GM19455 (cell line): ENCODE measurements around the gene PROZ.
"Not testable (repeated sequence)": the region's sequence is repeated elsewhere in the genome, so short reads cannot be mapped to it uniquely, and the experiment has no call there.

Experiments
- ATAC-seq: cut with Tn5 transposase; IDR thresholded peaks from one replicate; pipeline ENCODE4 v1.9.1; 2021; ENCODE audit not compliant: unreplicated experiment

PROZ gene

DNA sequence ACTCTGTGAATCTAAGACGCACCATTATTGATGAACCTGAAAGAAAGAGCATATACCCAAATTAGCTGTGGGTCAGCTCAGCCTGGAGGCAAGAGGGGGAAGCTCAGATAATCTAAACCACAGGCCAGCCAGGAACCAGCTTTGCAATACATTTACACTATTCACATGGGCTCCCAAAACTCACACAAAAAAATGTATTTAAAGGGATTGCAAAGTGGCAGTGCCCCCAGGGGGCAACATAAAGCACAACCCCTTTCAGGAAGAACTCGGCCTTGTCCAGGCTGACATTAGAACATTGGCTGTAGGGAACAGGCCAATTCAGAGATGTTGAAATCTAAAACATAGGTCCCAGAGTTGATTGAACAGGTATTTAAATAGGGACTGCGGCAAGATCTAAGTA, 3.2 kb upstream of the PROZ start:
- ATAC-seq: no peak

DNA sequence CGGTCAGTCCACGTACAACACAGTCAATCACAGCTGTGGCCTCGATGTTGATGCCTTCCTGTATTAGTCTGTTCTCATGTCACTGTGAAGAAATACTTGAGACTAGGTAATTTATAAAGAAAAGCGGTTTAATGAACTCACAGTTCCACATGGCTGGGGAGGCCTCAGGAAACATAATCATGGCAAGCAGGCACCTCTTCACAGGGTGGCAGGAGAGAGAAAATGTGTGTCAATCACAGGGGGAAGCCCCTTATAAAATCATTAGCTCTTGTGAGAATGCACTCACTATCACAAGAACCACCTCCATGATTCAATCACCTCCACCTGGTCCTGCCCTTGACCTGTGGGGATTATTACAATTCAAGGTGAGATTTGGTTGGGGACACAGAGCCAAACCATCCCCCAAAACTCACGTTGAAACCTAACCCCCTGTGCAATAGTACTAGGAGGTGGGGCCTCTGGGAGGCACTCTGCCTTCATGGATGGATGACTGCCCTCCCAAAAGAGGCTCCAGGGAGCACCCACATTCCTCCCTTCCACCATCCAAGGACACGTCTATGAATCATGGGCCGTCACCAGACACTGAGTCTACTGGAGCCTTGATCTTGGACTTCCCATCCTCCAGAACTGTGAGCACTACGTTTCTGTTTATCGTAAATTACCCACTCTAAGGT, 2.3 kb upstream of the PROZ start:
- no peak for ATAC-seq

GRCh38 chr13:113157206-113157928, 1.1 kb upstream of the PROZ start:
- ATAC-seq: no peak

DNA sequence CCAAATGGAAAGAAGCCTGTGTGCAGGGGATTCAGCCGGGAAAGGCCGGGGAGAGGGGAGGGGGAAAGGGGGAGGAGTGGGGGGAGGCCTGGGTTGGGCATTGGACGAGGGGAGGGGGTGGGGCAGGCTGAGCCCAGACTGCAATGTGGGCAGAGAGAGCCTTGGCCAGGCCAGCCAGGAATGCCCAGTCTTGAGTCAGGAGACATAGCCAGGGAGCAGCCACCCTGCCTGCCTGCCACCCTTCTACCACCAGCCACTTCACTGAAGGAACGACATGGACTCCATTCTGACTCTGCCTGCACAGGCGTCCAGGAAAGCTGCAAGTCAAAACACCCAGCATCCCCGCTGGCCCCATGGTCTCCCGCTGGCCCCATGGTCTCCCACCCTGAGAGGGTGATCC, 498 bp downstream of the PROZ start:
- ATAC-seq: no peak

GRCh38 chr13:113159701-113160100, 1.3 kb downstream of the PROZ start:
- ATAC-seq: no peak

- no peak for ATAC-seq
Measured at GRCh38 chr13:113160983-113161382, 2.5 kb downstream of the PROZ start.

- ATAC-seq: no peak
Measured at GRCh38 chr13:113161433-113161832, 3.0 kb downstream of the PROZ start.

GRCh38 chr13:113161975-113162374, 3.5 kb downstream of the PROZ start:
- not testable (repeated sequence) for ATAC-seq

GRCh38 chr13:113162783-113163685, 4.6 kb downstream of the PROZ start:
- ATAC-seq: no peak

GRCh38 chr13:113164492-113164891, 6.0 kb downstream of the PROZ start:
- ATAC-seq: no peak

DNA sequence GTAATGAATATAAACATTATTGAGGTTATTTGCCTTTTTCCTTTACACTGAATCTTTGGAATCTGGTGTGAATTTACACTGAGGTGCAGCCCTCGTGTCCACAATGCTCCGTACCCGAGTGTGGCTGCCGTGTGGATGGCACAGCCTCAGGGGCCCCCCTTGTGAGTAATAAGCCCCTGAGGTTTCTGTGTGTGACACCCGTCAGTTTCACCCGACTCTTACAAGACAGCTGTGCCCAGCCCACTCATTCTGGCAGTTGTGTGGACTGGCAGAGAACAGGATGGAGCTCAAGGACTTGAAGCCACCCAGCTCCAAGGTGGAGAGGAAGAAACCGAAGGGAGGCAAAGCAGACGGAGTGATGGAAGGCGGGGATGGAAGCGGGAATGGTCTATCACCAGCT, 7.8 kb downstream of the PROZ start:
- no peak for ATAC-seq

DNA sequence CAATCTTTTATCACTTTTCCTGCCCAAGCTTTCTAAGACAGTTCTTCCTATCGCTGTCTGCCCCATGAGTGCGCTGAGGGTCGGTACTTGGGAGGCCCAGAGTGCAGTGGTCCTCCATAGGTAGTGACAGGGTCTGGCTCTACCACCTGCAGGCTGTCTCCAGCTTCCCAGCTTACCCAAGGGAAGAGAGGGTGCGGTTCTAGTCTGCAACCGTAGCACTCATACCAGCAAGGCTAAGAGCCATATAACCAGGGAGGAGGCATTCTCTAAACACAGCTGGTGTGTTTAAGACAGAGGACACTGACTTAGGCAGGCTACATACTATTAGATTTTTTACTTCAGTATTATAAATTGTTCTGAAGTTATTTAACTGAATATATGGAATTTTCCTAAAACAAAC, 8.2 kb downstream of the PROZ start:
- no peak for ATAC-seq

DNA sequence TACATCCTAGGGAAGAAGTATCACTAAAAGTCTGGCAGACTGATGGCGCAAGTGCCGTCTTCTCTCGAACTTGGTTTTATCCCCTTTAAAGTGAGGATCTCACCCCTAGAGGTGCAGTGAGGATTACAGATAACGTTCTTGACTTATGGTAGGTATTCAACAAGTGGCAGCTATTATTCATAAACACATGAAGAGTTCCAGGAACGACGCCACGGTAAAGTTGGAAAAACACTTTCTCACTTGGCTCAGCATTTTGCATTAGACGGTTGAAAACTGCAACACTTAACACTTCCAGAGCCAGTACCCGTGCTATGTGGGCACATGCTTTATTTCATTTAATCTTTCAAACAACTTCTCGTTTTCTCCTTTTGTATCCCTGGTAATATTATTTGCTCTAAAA, 8.7 kb downstream of the PROZ start:
- no peak for ATAC-seq

GRCh38 chr13:113167575-113167974, 9.1 kb downstream of the PROZ start:
- ATAC-seq: no peak

GRCh38 chr13:113168211-113168610, 9.8 kb downstream of the PROZ start:
- ATAC-seq: no peak

- no peak for ATAC-seq
Measured at GRCh38 chr13:113169277-113170272, 11.1 kb downstream of the PROZ start.

DNA sequence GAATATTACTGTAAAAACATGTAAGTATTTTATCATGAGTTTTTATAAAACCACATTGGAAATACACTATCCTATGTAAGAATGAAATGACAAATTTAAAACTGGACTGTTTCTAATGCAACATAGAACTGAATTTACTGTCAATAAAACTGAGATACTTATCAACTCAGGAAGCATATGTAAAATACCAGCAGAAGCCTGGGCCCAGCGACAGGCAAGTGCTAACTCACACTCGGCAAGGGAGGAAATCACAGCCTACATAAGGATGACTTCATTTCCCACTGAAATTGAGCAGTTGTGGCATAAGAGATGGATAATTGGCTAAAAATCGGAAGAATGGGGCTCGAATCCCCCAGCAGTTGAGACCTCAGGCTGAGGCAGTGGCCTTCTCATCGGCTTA, 12.1 kb downstream of the PROZ start:
- ATAC-seq: no peak

GRCh38 chr13:113171250-113172125, 13.0 kb downstream of the PROZ start:
- no peak for ATAC-seq

- no peak for ATAC-seq
Measured at GRCh38 chr13:113172419-113172926, 14.0 kb downstream of the PROZ start.
